H9 (cell line): ENCODE results near the gene COMT. TPM values are rescaled to one million over a fixed set of nuclear protein-coding genes. Genes with fewer than 3 reads are reported as not detected.
"Not testable (repeated sequence)": the region's sequence is repeated elsewhere in the genome, so short reads cannot be mapped to it uniquely, and the experiment has no call there.

Source experiments
- DNase-seq: peaks from one replicate; pipeline ENCODE4 v3.0.0-alpha.2; 2017
- H2AFZ ChIP-seq: one replicate; pipeline ENCODE4 v1.6.1; 2013; ENCODE audit warnings: mild to moderate bottlenecking, low read length, control low read depth, moderate library complexity
- H2AK5ac ChIP-seq: 2 replicates; pipeline ENCODE4 v1.6.1; 2013; ENCODE audit warnings: low read length, control low read depth, mixed read lengths; ENCODE audit not compliant: insufficient read length
- H2BK120ac ChIP-seq: one replicate; pipeline ENCODE4 v1.6.1; 2013; ENCODE audit warnings: low read depth, mild to moderate bottlenecking, low read length, control low read depth, inconsistent platforms; ENCODE audit not compliant: poor library complexity, severe bottlenecking
- H2BK12ac ChIP-seq: 2 replicates; pipeline ENCODE4 v1.6.1; 2013; ENCODE audit warnings: low read length, control low read depth, mixed read lengths, low read depth; ENCODE audit not compliant: insufficient read length
- H2BK15ac ChIP-seq: 2 replicates; pipeline ENCODE4 v1.6.1; 2013; ENCODE audit warnings: low read depth, low read length, control low read depth
- H2BK20ac ChIP-seq: one replicate; pipeline ENCODE4 v1.6.1; 2013; ENCODE audit warnings: low read depth, mild to moderate bottlenecking, low read length, control low read depth, inconsistent platforms; ENCODE audit not compliant: poor library complexity, severe bottlenecking
- H2BK5ac ChIP-seq: 2 replicates; pipeline ENCODE4 v1.6.1; 2013; ENCODE audit warnings: low read length, control low read depth, mixed read lengths; ENCODE audit not compliant: insufficient read length
- H3K14ac ChIP-seq: 2 replicates; pipeline ENCODE4 v1.6.1; 2013; ENCODE audit warnings: low read length, control low read depth; ENCODE audit not compliant: insufficient read depth
- H3K18ac ChIP-seq: 2 replicates; pipeline ENCODE4 v1.6.1; 2013; ENCODE audit warnings: low read depth, mild to moderate bottlenecking, mixed read lengths, low read length, control low read depth; ENCODE audit not compliant: insufficient read length
- H3K23ac ChIP-seq: 2 replicates; pipeline ENCODE4 v1.6.1; 2013; ENCODE audit warnings: low read length, control low read depth, mixed read lengths, low read depth; ENCODE audit not compliant: insufficient read length
- H3K23me2 ChIP-seq: 2 replicates; pipeline ENCODE4 v1.6.1; 2013; ENCODE audit warnings: low read depth, mild to moderate bottlenecking, mixed read lengths, low read length, control low read depth; ENCODE audit not compliant: insufficient read length, poor library complexity, severe bottlenecking
- H3K27ac ChIP-seq: 2 replicates; pipeline ENCODE4 v1.5.1; 2013; ENCODE audit warnings: low read length, control low read depth, mixed read lengths, low read depth; ENCODE audit not compliant: insufficient read length
- H3K27me3 ChIP-seq: 2 replicates; pipeline ENCODE4 v1.6.1; 2013; ENCODE audit warnings: low read length, control low read depth, inconsistent platforms; ENCODE audit not compliant: insufficient read depth
- H3K4ac ChIP-seq: 2 replicates; pipeline ENCODE4 v1.6.1; 2013; ENCODE audit warnings: low read depth, mild to moderate bottlenecking, control low read depth, inconsistent platforms, low read length, moderate library complexity
- H3K4me1 ChIP-seq: 2 replicates; pipeline ENCODE4 v1.6.1; 2013; ENCODE audit warnings: low read length, control low read depth, inconsistent platforms; ENCODE audit not compliant: insufficient read depth
- H3K4me2 ChIP-seq: 2 replicates; pipeline ENCODE4 v1.6.1; 2013; ENCODE audit warnings: low read length, control low read depth, mixed read lengths; ENCODE audit not compliant: insufficient read length, insufficient read depth
- H3K56ac ChIP-seq: 2 replicates; pipeline ENCODE4 v1.6.1; 2013; ENCODE audit warnings: low read depth, mild to moderate bottlenecking, mixed read lengths, low read length, control low read depth; ENCODE audit not compliant: insufficient read length
- H3K79me1 ChIP-seq: 2 replicates; pipeline ENCODE4 v1.6.1; 2013; ENCODE audit warnings: low read depth, mild to moderate bottlenecking, moderate library complexity, low read length, control low read depth, inconsistent platforms; ENCODE audit not compliant: insufficient read depth, poor library complexity, severe bottlenecking
- H3K79me2 ChIP-seq: 2 replicates; pipeline ENCODE4 v1.6.1; 2013; ENCODE audit warnings: low read length, control low read depth, inconsistent platforms; ENCODE audit not compliant: insufficient read depth
- H3K9ac ChIP-seq: 2 replicates; pipeline ENCODE4 v1.6.1; 2013; ENCODE audit warnings: low read length, control low read depth, mixed read lengths; ENCODE audit not compliant: insufficient read length; ENCODE audit errors: extremely low read depth
- H3K9me3 ChIP-seq: one replicate; pipeline ENCODE4 v1.6.1; 2013; ENCODE audit warnings: low read depth, low read length, inconsistent platforms; ENCODE audit not compliant: control insufficient read depth
- H3T11ph ChIP-seq: one replicate; pipeline ENCODE4 v1.6.1; 2013; ENCODE audit warnings: mild to moderate bottlenecking, low read length, control low read depth, inconsistent platforms
- H4K20me1 ChIP-seq: one replicate; pipeline ENCODE4 v1.6.1; 2013; ENCODE audit not compliant: control insufficient read depth, insufficient read length, insufficient read depth
- H4K5ac ChIP-seq: 2 replicates; pipeline ENCODE4 v1.6.1; 2013; ENCODE audit warnings: low read depth, mild to moderate bottlenecking, mixed read lengths, low read length, control low read depth; ENCODE audit not compliant: insufficient read length
- H4K8ac ChIP-seq: replicated peaks from 2 replicates; pipeline ENCODE4 v1.6.1; 2013; ENCODE audit warnings: low read length, control low read depth, mixed read lengths, low read depth; ENCODE audit not compliant: insufficient read length
- H4K91ac ChIP-seq: 2 replicates; pipeline ENCODE4 v1.6.1; 2013; ENCODE audit warnings: low read depth, mild to moderate bottlenecking, moderate library complexity, mixed read lengths, low read length, control low read depth; ENCODE audit not compliant: insufficient read length
- H3K27ac Mint-ChIP-seq, 3 experiments: 2 replicates in 2 of 3; 3 replicates in 1 of 3; pipeline ENCODE4 v1.8.0; 2020 to 2021; ENCODE audit warnings: mixed read lengths in 3 of 3, mild to moderate bottlenecking in 1 of 3, moderate library complexity in 1 of 3
- H3K27me3 Mint-ChIP-seq: 2 replicates; pipeline ENCODE4 v1.8.0; 2021; ENCODE audit warnings: low read depth, mild to moderate bottlenecking, moderate library complexity, mixed read lengths
- H3K36me3 Mint-ChIP-seq, 3 experiments: 2 replicates in 2 of 3; 3 replicates in 1 of 3; pipeline ENCODE4 v1.8.0; 2020 to 2021; ENCODE audit warnings: low read depth in 3 of 3, mixed read lengths in 3 of 3; ENCODE audit not compliant: insufficient read depth in 1 of 3
- H3K4me1 Mint-ChIP-seq, 2 experiments: 2 replicates each; pipeline ENCODE4 v1.8.0; 2020; ENCODE audit warnings: mixed read lengths in 2 of 2
- H3K4me3 Mint-ChIP-seq, 2 experiments: 2 replicates in 1 of 2; 3 replicates in 1 of 2; pipeline ENCODE4 v1.8.0; 2020 to 2021; ENCODE audit warnings: mild to moderate bottlenecking in 2 of 2, mixed read lengths in 2 of 2, moderate library complexity in 1 of 2
- H3K9me3 Mint-ChIP-seq, 2 experiments: 2 replicates in 1 of 2; 3 replicates in 1 of 2; pipeline ENCODE4 v1.8.0; 2020; ENCODE audit warnings: mild to moderate bottlenecking in 2 of 2, mixed read lengths in 2 of 2, moderate library complexity in 1 of 2
- WGBS: extraction: QIAGEN DNeasy Blood & Tissue Kit; methylation state at CpG from one replicate; pipeline ENCODE4 v1.1.7; 2013; ENCODE audit warnings: missing lambda C conversion rate, low lambda C conversion rate, mixed read lengths; ENCODE audit not compliant: insufficient read length; ENCODE audit errors: extremely low coverage; 5-methylcytosine and 5-hydroxymethylcytosine counted together
- total RNA-seq: library from RNA; stranded (reverse); gene quantifications from 2 replicates; pipeline ENCODE4 v1.2.1, GENCODE V29; 2021

The COMT gene
- total RNA-seq, 1 experiment from 2014 or later, result 42.2 TPM

DNA sequence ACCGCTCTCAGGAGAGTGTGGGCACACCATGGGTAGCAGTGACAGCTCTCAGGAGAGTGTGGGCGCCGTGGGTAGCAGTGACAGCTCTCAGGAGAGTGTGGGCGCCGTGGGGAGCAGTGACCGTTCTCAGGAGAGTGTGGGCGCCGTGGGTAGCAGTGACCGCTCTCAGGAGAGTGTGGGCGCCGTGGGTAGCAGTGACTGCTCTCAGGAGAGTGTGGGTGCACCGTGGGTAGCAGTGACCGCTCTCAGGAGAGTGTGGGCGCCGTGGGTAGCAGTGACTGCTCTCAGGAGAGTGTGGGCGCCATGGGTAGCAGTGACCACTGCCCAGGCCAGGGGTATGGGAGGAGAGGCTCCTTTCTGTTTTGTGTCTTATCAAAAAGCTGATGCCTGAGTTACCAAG, 33.7 kb upstream of the COMT start:
- not testable (repeated sequence) for H2BK120ac ChIP-seq, H3K27ac ChIP-seq, H3K4me2 ChIP-seq, H3K4ac ChIP-seq, H3K23ac ChIP-seq, H4K20me1 ChIP-seq, H3K4me3 Mint-ChIP-seq, H2AK5ac ChIP-seq, DNase-seq, H3K14ac ChIP-seq, H3K9ac ChIP-seq, H2AFZ ChIP-seq, H3K56ac ChIP-seq, H2BK15ac ChIP-seq, H3K79me2 ChIP-seq, H3K27me3 ChIP-seq, H3K23me2 ChIP-seq, H3T11ph ChIP-seq, H4K8ac ChIP-seq, H3K9me3 ChIP-seq, H3K27ac Mint-ChIP-seq, H3K4me1 ChIP-seq, H2BK5ac ChIP-seq, H3K79me1 ChIP-seq, H3K36me3 Mint-ChIP-seq, H3K27me3 Mint-ChIP-seq, H4K91ac ChIP-seq, H3K9me3 Mint-ChIP-seq, H2BK20ac ChIP-seq, H3K18ac ChIP-seq, H2BK12ac ChIP-seq, H4K5ac ChIP-seq
- WGBS, result no CpG with 5 or more reads among the region's 16 CpGs
- H3K4me1 Mint-ChIP-seq, result peaks cover 6 to 16% of the 10 kb centered on the region in 2 experiments
